Measurements from ENCODE around the gene CIAPIN1. TPM values are rescaled to one million over a fixed set of nuclear protein-coding genes. Genes with fewer than 3 reads are reported as not detected.

CIAPIN1 gene
- polyA plus RNA-seq, 1 donor = 52.8 TPM

DNA sequence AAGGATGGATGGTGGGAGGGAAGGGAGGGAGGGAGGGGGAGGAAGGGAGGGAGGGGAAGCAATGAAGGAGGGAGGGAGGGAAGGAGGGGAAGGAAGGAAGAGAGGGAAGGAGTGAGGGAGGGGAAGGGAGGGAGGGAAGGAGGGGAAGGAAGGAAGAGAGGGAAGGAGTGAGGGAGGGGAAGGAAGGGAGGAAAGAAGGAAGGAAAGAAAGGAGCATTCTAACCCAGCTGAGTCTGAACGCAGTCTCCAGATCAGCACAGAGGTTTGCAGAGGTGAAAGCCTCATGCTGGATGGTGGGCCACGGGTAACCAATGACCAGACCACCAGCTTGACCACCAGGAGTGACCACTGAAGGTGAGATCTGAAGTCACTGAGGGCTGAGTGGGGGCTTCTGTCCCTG lies 24.0 kb downstream of the CIAPIN1 start:
- H3K36me3 ChIP-seq (ENCODE audit: control insufficient read depth, insufficient read depth, low read length) = peaks cover 16% of the 10 kb centered on the region
- no peak for DNase-seq
- 80% methylated on average over 1 of the region's 2 CpGs for WGBS (ENCODE audit: insufficient coverage, low lambda C conversion rate)

DNA sequence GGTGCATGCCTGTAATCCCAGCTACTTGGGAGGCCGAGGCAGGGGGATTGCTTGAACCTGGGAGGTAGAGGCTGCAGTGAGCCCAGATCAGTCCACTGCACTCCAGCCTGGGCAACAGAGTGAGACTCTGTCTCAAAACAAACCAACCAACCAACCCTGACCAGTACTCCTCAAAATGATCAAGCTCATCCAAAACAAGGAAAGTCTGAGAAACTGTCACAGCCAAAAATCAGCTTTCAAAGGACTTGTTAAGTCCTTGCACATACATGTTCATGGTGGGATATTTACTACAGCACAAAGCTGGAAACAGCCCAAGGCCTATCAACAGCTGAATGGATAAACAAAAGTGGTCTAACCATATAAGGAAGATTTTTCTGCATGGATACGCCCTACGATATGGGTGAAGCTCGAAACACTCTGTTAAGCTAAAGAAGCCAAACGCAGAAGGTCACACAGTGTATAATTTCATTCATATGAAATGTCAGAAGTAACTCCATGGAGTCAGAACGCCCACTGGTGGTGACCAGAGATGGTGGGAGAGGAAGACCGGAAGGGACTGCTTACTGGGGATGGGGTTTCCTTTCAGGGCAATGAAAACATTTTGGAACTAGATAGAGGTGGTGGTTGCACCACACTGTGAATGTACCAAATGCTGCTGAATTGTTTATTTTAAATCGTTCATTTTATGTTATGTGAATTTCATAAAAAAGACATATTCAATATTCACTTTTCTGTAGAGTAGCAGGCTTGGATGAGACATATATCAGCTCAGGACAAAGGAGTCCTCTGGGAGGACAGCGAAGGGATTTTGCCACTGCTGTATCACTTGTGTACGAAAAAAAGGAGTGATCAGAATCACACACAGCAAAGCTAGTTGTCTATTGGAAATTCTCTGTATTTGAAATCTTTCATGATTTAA lies 24.9 kb downstream of the CIAPIN1 start:
- Histone ChIP-seq H3K36me3 (ENCODE audit: control insufficient read depth, insufficient read depth, low read length) (peaks cover 7% of the 10 kb centered on the region), H3K27ac (ENCODE audit: low read length) (no peak overlapping the region), H3K4me3 (ENCODE audit: low read length) (no peak overlapping the region), H3K27me3 (ENCODE audit: control insufficient read depth, insufficient read depth, low read length) (no peaks in the 10 kb centered on the region), H3K4me1 (ENCODE audit: control insufficient read depth, insufficient read depth, low read length) (peaks cover 10% of the 10 kb centered on the region), H3K9me3 (ENCODE audit: control insufficient read depth, low read depth, low read length) (no peaks in the 10 kb centered on the region)
- no CpG with 5 or more reads among the region's 10 CpGs for WGBS (ENCODE audit: insufficient coverage, low lambda C conversion rate)
- peak; percentile 43 to 46 for DNase-seq

More for the DNA sequence above, 24.0 kb downstream of the CIAPIN1 start:
- no peaks in the 10 kb centered on the region for H3K27me3 ChIP-seq (ENCODE audit: control insufficient read depth, insufficient read depth, low read length)
- H3K9me3 ChIP-seq (ENCODE audit: control insufficient read depth, low read depth, low read length) = no peaks in the 10 kb centered on the region
- H3K4me3 ChIP-seq (ENCODE audit: low read length) = no peak overlapping the region
- H3K4me1 ChIP-seq (ENCODE audit: control insufficient read depth, insufficient read depth, low read length) = peaks cover 8% of the 10 kb centered on the region
- no peak overlapping the region for H3K27ac ChIP-seq (ENCODE audit: low read length)

DNA sequence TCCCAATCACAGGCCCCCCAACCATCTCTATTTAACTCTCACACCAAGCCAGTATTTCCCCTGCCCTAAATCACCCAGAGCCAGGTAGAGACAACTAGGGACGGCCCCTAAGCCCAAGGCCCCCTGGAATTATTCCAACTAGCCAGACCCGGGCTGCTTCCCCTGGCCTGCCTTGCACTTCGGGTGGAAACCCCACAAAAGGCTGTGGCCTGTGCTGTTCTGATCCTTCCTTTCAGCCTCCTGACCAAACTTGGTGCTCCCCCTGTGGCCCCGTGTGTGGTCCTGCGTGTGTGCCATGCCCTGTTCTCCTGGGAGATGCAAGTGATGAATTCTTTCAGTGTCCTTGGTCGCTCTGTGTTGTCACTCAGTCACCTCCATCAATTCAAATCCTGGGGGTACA lies 27.7 kb downstream of the CIAPIN1 start:
- no CpG with 5 or more reads among the region's 6 CpGs for WGBS (ENCODE audit: insufficient coverage, low lambda C conversion rate)
- Histone ChIP-seq H3K27ac (ENCODE audit: low read length) (no peak overlapping the region), H3K27me3 (ENCODE audit: control insufficient read depth, insufficient read depth, low read length) (no peaks in the 10 kb centered on the region), H3K4me1 (ENCODE audit: control insufficient read depth, insufficient read depth, low read length) (peaks cover 17% of the 10 kb centered on the region), H3K9me3 (ENCODE audit: control insufficient read depth, low read depth, low read length) (no peaks in the 10 kb centered on the region), H3K36me3 (ENCODE audit: control insufficient read depth, insufficient read depth, low read length) (no peaks in the 10 kb centered on the region), H3K4me3 (ENCODE audit: low read length) (no peak overlapping the region)
- DNase-seq = no peak

DNA sequence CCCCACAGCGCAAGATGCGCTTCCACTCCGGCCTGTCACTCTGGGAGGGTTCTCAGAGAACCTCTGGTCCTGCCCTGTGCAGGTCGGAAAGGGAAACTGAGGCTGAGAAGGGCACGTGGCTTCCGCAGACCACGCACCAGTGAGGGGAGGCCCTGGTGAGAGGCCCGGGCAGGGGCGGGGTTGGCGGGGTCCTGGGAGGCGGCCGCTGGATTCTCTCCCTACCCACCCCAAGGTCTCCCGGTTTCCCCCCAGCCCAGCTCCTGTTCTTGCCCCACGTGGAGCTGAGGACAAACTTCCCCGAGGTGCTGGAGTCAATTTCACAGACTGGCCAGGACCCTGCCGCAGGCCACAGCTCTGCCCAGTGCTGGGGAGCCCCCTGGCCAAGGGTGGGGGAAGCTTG lies 31.1 kb downstream of the CIAPIN1 start:
- H3K4me3 ChIP-seq (ENCODE audit: low read length) = no peak overlapping the region
- H3K4me1 ChIP-seq (ENCODE audit: control insufficient read depth, insufficient read depth, low read length) = peaks cover 17% of the 10 kb centered on the region
- H3K9me3 ChIP-seq (ENCODE audit: control insufficient read depth, low read depth, low read length) = no peaks in the 10 kb centered on the region
- no peak for DNase-seq
- no peak overlapping the region for H3K27ac ChIP-seq (ENCODE audit: low read length)
- H3K36me3 ChIP-seq (ENCODE audit: control insufficient read depth, insufficient read depth, low read length) = no peaks in the 10 kb centered on the region
- no CpG with 5 or more reads among the region's 16 CpGs for WGBS (ENCODE audit: insufficient coverage, low lambda C conversion rate)
- H3K27me3 ChIP-seq (ENCODE audit: control insufficient read depth, insufficient read depth, low read length) = no peaks in the 10 kb centered on the region

DNA sequence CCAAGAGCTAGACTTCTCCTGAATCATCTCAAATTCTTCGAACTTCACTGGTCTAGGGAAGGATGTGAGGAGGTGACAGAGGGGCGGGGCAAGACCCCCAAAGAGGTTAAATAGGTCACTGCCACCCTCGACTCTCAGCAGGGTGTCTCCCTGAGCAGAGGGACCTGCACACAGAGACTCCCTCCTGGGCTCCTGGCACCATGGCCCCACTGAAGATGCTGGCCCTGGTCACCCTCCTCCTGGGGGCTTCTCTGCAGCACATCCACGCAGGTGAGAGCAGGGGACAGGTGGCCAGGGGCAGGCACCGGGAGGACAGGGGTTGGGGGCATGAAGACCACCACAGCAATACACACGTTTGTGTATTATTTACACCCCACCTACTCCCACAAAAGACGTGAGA lies 33.5 kb downstream of the CIAPIN1 start:
- no peak for DNase-seq
- Histone ChIP-seq H3K4me1 (ENCODE audit: control insufficient read depth, insufficient read depth, low read length) (peaks cover 12% of the 10 kb centered on the region), H3K9me3 (ENCODE audit: control insufficient read depth, low read depth, low read length) (no peaks in the 10 kb centered on the region), H3K27me3 (ENCODE audit: control insufficient read depth, insufficient read depth, low read length) (no peaks in the 10 kb centered on the region), H3K36me3 (ENCODE audit: control insufficient read depth, insufficient read depth, low read length) (no peaks in the 10 kb centered on the region), H3K4me3 (ENCODE audit: low read length) (no peak overlapping the region), H3K27ac (ENCODE audit: low read length) (no peak overlapping the region)
- no CpG with 5 or more reads among the region's 7 CpGs for WGBS (ENCODE audit: insufficient coverage, low lambda C conversion rate)

DNA sequence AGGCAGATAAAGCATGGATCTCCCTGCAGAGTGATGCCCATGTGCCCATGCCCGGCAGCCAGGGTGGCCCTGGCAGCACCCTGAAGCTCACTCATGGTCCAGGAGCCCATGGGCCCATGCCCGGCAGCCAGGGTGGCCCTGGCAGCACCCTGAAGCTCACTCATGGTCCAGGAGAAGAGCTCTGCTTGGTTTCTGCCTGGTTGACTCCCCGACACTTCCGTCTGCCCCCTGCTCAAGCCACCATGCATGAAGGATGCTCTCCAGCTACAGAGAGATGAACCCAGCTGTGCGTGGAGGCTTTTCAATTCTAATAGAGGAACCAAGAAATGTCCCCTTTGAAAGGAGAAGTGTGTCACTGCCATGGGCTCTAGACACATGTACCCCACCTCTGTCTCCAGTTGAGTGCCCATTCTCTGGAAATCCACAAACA lies 33.9 kb downstream of the CIAPIN1 start:
- H3K27me3 ChIP-seq (ENCODE audit: control insufficient read depth, insufficient read depth, low read length) = no peaks in the 10 kb centered on the region
- DNase-seq = no peak
- H3K4me1 ChIP-seq (ENCODE audit: control insufficient read depth, insufficient read depth, low read length) = peaks cover 9% of the 10 kb centered on the region
- H3K4me3 ChIP-seq (ENCODE audit: low read length) = no peak overlapping the region
- no CpG with 5 or more reads among the region's 5 CpGs for WGBS (ENCODE audit: insufficient coverage, low lambda C conversion rate)
- H3K9me3 ChIP-seq (ENCODE audit: control insufficient read depth, low read depth, low read length) = no peaks in the 10 kb centered on the region
- no peaks in the 10 kb centered on the region for H3K36me3 ChIP-seq (ENCODE audit: control insufficient read depth, insufficient read depth, low read length)
- no peak overlapping the region for H3K27ac ChIP-seq (ENCODE audit: low read length)

DNA sequence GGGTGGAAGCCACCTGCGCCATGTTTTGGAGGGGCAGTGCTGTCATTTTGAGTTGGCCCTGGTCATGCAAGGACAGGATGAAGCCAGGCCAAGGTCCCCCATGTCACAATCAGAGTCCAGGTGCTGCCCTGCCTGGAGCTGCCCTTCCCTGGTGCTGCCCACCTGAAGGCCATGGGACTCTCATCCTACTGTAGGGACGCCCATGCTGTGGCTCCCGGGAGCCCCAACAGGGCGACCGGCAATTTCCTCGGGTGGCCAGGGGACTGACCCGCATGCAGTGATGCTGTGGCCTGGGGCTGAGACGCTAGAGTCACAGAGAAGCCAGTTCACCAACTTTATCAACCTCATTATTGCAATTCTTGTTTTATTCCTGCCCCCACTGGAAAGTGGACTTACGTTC lies 34.6 kb downstream of the CIAPIN1 start:
- no peaks in the 10 kb centered on the region for H3K9me3 ChIP-seq (ENCODE audit: control insufficient read depth, low read depth, low read length)
- H3K4me3 ChIP-seq (ENCODE audit: low read length) = no peak overlapping the region
- H3K4me1 ChIP-seq (ENCODE audit: control insufficient read depth, insufficient read depth, low read length) = peaks cover 9% of the 10 kb centered on the region
- no peak overlapping the region for H3K27ac ChIP-seq (ENCODE audit: low read length)
- DNase-seq = no peak
- no peaks in the 10 kb centered on the region for H3K27me3 ChIP-seq (ENCODE audit: control insufficient read depth, insufficient read depth, low read length)
- no peaks in the 10 kb centered on the region for H3K36me3 ChIP-seq (ENCODE audit: control insufficient read depth, insufficient read depth, low read length)
- WGBS (ENCODE audit: insufficient coverage, low lambda C conversion rate) = no CpG with 5 or more reads among the region's 9 CpGs

DNA sequence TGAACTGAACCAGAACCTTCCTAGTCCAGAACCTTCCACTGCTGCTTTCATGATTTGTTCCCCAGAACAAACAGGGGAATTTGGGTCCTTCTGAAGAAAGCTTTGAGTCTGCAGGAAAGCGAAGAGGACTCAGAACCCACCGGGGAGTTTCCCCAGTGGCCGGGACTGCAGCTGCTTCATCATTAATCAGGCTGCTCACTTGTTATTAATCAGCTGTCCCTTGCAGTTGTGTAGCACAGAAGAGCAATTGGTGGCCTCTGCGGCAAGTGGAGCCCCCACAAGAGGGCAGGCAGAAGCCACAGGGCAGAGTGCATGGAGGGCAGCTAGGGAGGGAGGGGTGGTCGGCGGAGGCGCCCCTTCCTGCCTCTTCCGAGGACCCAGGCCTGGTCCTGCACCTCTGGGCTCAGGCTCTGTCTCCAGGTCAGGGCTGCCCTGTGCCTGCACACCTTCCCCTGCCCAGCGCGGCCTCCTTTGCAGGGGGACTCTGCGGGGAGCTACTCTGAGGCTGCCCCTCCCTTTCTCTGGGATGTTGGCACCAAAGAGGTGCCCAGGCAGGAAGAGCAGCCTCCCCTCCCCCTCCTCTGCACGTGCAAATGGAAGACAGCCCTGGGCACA lies 35.7 kb downstream of the CIAPIN1 start:
- DNase-seq = no peak
- Histone ChIP-seq H3K36me3 (ENCODE audit: control insufficient read depth, insufficient read depth, low read length) (no peaks in the 10 kb centered on the region), H3K27me3 (ENCODE audit: control insufficient read depth, insufficient read depth, low read length) (no peaks in the 10 kb centered on the region), H3K4me3 (ENCODE audit: low read length) (no peak overlapping the region), H3K9me3 (ENCODE audit: control insufficient read depth, low read depth, low read length) (no peaks in the 10 kb centered on the region), H3K27ac (ENCODE audit: low read length) (no peak overlapping the region), H3K4me1 (ENCODE audit: control insufficient read depth, insufficient read depth, low read length) (peaks cover 3% of the 10 kb centered on the region)
- no CpG with 5 or more reads among the region's 12 CpGs for WGBS (ENCODE audit: insufficient coverage, low lambda C conversion rate)

DNA sequence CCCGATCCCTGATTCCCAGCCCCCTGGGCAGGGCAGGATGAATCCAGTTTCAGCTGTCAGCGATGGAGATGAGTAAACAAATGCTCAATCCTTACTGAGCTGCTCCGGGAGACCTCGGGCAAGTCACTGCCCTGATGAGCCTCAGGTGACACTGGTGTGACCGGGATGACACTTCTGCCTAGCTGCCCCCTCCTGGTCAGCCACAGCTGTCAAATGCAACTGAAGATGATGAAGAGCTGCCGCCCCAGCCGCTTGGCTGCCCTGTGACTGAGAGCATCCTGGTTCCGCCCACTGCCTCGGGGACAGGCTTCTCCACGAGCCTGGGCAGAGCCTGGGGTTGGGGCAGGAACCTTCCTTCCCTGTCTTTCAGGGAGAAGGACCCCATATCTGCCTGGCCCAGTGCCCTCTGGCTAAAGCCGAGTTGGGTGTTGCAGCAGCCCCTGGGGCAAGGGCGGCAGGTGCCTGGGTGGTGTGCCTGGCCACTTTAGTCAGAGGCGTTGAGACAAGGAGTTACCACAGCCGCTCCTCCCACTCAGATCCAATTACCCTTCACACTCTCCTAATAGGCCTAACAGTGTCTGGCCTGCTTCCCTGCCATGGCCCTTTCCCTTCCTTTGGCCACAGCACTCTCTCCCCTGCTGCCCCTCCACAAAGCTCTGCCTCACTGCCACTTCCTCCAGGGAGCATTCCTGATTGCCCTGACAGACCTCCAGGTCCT lies 37.2 kb downstream of the CIAPIN1 start:
- no CpG with 5 or more reads among the region's 14 CpGs for WGBS (ENCODE audit: insufficient coverage, low lambda C conversion rate)
- no peak overlapping the region for H3K4me3 ChIP-seq (ENCODE audit: low read length)
- DNase-seq = no peak
- no peaks in the 10 kb centered on the region for H3K36me3 ChIP-seq (ENCODE audit: control insufficient read depth, insufficient read depth, low read length)
- H3K9me3 ChIP-seq (ENCODE audit: control insufficient read depth, low read depth, low read length) = no peaks in the 10 kb centered on the region
- H3K4me1 ChIP-seq (ENCODE audit: control insufficient read depth, insufficient read depth, low read length) = no peaks in the 10 kb centered on the region
- H3K27ac ChIP-seq (ENCODE audit: low read length) = no peak overlapping the region
- H3K27me3 ChIP-seq (ENCODE audit: control insufficient read depth, insufficient read depth, low read length) = no peaks in the 10 kb centered on the region

DNA sequence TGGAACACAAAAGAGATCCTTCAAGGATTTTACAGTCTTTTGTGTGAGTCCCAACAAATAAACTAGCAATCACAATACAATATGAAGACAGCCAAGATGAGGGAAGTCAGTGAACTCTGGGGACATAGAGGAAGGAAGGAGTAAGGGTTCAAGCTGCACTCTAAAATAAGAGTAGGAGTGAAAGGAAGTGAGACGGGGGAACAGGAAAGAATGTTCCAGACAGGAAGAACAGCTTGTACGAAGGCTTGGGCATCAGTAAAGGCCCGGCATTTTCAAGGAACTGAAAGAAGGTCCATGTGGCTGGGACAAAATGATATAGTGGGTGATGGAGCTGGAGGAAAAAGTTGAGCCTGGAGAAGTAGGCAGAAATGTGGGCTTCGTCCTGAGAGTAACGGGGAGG lies 38.1 kb downstream of the CIAPIN1 start:
- Histone ChIP-seq H3K4me3 (ENCODE audit: low read length) (no peak overlapping the region), H3K4me1 (ENCODE audit: control insufficient read depth, insufficient read depth, low read length) (no peaks in the 10 kb centered on the region), H3K9me3 (ENCODE audit: control insufficient read depth, low read depth, low read length) (no peaks in the 10 kb centered on the region), H3K36me3 (ENCODE audit: control insufficient read depth, insufficient read depth, low read length) (no peaks in the 10 kb centered on the region), H3K27me3 (ENCODE audit: control insufficient read depth, insufficient read depth, low read length) (no peaks in the 10 kb centered on the region), H3K27ac (ENCODE audit: low read length) (no peak overlapping the region)
- no peak for DNase-seq
- WGBS (ENCODE audit: insufficient coverage, low lambda C conversion rate) = 86% methylated on average over 2 of the region's 5 CpGs

All from large intestine (tissue), 3 donors.